GM18909 (cell line): ENCODE measurements around the gene SLC37A4.
"Not testable (repeated sequence)": the region's sequence is repeated elsewhere in the genome, so short reads cannot be mapped to it uniquely, and the experiment has no call there.

Experiments
- ATAC-seq: cut with Tn5 transposase; IDR thresholded peaks from one replicate; pipeline ENCODE4 v1.9.1; 2021; ENCODE audit warnings: mild to moderate bottlenecking; ENCODE audit not compliant: unreplicated experiment, poor library complexity

Gene SLC37A4

GRCh38 chr11:119019996-119020395 lies 10.7 kb downstream of the SLC37A4 start:
- no peak for ATAC-seq

GRCh38 chr11:119018074-119018938 lies 12.4 kb downstream of the SLC37A4 start, which contains the start of the genes RPS25 and TRAPPC4:
Gene RPS25 (minus strand): TSS chr11:119018343. CDS start chr11:119018284, 59 bp downstream.
Gene TRAPPC4 (plus strand): TSS chr11:119018766. CDS start chr11:119018796, 30 bp downstream.
- ATAC-seq = peak; percentile 89

GRCh38 chr11:119017377-119017776 lies 13.3 kb downstream of the SLC37A4 start:
- ATAC-seq = not testable (repeated sequence)

- ATAC-seq = no peak
Observed at GRCh38 chr11:119016216-119017009, 14.3 kb downstream of the SLC37A4 start.

GRCh38 chr11:119015054-119015611 lies 15.5 kb downstream of the SLC37A4 start:
- ATAC-seq = no peak

DNA sequence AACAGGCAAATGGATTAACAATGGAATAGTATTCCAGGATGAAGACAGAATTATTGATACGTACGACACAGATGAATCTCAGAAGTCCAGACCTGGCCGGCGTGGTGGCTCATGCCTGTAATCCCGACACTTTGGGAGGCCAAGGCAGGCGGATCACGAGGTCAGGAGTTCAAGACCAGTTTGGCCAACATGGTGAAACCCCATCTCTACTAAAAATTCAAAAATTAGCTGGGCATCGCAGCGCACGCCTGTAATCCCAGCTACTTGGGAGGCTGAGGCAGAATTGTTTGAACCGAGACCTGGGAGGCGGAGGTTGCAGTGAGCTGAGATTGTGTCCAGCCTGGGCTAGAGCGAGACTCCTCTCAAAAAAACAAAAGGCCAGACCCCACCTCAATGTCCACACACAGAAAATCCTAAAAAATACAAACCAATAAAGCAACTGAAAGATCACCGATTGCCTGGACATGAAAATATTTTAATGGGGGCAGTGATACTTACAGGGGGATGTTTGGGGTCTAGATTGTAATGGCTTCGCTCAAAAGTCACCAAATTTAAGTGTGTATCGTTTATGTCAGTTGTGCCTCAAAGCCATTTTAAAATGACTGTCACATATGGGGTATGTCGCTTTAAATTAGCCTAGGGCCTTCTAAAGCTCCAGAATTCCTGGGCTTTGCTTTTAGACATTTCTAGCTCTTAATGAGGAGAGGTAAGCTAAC lies 16.3 kb downstream of the SLC37A4 start:
- no peak for ATAC-seq

DNA sequence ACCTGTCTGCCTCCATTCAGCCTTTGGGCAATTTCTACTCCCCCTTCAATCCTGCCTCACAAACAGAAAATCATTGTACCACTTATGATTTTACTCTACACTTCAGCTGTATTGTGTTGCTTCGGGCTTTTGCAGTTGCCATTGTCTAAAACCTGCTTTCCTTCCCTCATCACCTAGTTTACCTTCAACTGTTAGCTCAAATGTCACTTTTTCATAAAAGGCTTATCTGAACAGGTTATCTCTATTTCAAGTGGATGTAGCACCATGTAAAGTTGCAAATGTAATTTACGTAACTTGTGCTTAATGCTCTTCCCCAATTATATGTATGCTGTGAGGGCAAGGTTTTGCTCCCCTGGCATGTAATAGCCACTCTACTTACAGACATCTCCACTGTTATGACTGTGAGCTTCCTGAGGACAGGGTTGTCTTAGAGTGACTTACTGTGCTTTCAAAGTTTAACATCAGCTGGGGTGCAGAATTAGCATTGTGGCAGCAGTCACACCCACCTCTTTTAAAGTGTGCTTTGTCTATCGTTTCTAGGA lies 18.0 kb downstream of the SLC37A4 start:
- ATAC-seq = no peak

DNA sequence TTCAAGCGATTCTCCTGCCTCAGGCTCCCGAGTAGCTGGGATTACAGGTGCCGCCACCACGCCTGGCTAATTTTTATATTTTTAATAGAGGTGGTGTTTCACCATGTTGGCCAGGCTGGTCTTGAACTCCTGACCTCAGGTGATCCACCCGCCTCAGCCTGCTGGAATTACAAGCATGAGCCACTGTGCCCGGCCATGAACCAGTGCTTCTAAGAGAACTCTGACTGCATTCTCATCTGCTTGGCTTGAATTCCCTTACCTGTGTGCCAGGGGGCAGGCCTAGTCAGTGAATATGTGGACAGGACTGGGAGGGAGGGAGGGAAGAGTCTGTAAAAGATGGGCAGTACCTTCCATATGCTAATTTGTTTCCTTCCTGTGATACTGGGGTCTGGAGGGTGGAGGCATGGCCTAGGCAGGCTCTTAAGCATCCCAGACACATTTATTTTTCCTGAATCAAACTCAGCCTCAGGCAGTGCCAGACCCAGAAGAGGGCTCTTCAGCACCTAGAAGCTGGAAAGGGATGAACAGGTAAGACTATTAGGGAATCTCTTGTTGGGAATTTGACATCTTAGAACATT lies 19.1 kb downstream of the SLC37A4 start:
- no peak for ATAC-seq

- no peak for ATAC-seq
Observed at GRCh38 chr11:119006656-119007055, 24.0 kb downstream of the SLC37A4 start.

DNA sequence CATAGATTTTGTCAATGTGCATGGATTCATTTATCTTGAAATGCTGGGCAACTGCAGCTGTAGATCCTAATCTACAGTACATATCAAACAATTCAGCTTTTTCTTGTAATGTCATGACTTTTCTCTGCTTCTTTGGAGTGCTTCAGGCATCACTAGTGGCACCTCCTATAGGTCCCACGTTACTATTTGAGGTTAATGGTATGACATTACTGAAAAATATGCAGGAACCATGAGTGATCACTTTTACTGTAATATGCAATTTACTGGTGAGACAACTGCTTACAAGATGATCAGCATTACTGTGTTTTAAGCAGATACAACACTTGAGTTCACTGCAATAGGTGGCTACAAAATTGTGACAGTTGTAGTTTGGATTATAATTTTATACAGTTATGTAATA lies 29.8 kb downstream of the SLC37A4 start:
- ATAC-seq = no peak

GRCh38 chr11:118998822-118999221 lies 31.9 kb downstream of the SLC37A4 start:
- ATAC-seq = no peak

GRCh38 chr11:118998388-118998717 lies 32.3 kb downstream of the SLC37A4 start:
- ATAC-seq = peak; percentile 18

DNA sequence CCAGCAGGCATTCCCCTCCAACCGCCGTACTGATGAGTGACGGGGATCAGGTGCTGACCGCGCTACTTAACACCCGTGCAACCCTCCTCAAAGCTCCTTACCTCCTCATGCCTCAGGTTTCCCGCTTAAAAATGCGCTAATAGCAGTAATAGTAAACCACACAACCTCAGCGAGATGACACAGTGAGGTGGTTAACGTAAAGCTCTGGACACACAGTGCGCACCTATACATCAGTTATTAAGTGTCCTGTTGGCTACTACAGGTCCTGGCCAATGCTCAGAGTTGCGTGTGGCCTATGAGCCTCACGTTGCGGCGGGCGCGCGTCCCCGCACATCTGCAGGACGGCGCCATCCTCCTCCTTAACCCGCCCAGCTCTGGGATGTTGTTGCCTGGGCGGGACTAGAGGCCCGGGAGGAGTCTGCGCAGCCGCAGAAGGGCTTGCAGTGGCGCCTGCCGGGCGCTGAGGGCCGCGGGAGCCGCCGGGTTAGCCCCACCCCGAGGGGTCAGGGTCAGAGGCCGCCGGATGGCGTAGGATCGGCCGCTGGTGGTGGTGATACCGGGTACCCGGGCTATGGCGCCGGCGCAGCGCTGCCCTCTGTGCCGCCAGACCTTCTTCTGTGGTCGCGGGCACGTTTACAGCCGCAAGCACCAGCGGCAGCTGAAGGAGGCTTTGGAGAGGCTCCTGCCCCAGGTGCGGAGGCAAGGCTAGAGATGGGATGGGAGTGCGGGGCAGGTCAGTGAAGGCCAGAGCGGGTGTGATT lies 32.9 kb downstream of the SLC37A4 start, which contains the start of gene CENATAC:
TSS of gene CENATAC (plus strand) at position 512 of the 761 bp plus-strand sequence. CDS start at position 572, 60 bp downstream.
- peak; percentile 95 for ATAC-seq

DNA sequence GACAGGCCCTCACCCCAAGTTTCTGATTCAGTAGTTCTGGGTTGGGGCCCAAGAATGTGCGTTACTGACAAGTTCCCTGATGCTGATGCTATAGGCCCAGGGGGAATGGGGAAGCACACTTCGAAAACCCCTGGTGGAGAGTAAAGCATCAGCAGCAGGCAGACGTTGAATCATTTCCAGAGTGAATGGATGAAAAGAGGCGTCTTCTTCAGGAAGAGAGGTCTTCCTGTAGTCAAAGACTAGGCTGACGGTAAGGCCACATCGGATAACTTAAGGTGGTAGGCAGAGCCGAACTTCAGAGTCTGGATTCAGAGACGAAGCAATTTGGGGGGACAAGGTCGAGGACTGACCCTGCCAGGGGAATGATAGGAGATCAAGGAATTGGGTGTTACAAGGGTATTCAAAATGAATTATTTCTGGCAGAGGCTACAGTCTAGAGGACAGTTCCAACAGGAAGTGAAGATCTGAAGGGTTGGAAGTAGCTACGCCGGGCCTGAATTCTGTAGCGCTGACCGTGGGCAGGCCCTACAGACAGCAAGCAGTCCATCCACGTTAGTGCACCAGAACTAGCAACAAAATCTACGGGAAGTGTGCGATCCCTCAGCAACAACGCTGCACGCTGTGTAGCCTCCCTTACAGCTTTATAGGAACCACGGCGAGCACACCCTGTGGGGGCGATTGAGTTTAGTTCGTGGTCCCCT lies 33.6 kb downstream of the SLC37A4 start:
- ATAC-seq = peak; percentile 1

DNA sequence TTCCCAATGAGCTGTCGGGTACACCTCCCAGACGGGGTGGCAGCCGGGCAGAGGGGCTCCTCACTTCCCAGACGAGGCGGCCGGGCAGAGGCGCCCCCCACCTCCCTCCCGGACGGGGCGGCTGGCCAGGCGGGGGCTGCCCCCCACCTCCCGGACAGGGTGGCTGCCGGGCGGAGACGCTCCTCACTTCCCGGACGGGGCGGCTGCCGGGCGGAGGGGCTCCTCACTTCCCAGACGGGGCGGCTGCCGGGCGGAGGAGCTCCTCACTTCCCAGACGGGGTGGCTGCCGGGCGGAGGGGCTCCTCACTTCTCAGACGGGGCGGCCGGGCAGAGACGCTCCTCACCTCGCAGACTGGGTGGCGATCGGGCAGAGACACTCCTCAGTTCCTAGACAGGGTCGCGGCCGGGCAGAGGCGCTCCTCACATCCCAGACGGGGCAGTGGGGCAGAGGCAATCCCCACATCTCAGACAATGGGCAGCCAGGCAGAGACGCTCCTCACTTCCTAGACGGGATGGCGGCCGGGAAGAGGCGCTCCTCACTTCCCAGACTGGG lies 39.1 kb downstream of the SLC37A4 start:
- ATAC-seq = not testable (repeated sequence)

- no peak for ATAC-seq
Observed at GRCh38 chr11:118988280-118988679, 42.4 kb downstream of the SLC37A4 start.

- ATAC-seq = no peak
Observed at GRCh38 chr11:118984825-118985224, 45.9 kb downstream of the SLC37A4 start.

DNA sequence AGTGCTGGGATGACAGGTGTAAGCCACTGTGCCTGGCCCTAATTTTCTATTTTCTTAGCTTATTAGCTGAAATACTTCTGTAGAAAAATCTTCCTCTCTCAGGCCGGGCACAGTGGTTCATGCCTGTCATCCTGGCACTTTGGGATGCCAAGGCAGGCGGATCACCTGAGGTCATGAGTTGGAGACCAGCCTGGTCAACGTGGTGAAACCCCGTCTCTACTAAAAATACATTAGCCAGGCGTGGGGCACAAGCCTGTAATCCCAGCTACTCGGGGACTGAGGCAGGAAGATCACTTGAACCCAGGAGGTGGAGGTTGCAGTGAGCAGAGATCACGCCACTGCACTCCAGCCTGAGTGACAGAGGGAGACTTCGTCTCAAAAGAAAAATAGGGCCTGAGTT lies 46.3 kb downstream of the SLC37A4 start:
- ATAC-seq = not testable (repeated sequence)
